Ramos (cell line): ENCODE results near the gene TRIM50.
"Not testable (repeated sequence)": the region's sequence is repeated elsewhere in the genome, so short reads cannot be mapped to it uniquely, and the experiment has no call there.

Experiments used
- in situ Hi-C: fragments of 300-500 bp; cut with MboI; formaldehyde crosslinking; loops from one replicate; pipeline ENCODE4 v1.14.3; 2022; ENCODE audit warnings: low sequenced_read_pairs; ENCODE audit not compliant: unreplicated experiment

Gene TRIM50

GRCh38 chr7:73327922-73328321, at the start of gene TRIM50, which contains the start of gene FKBP6:
TRIM50 (minus strand) TSS chr7:73328082; CDS start chr7:73324787, 3,295 bp downstream.
FKBP6 (plus strand) TSS chr7:73328161; CDS start chr7:73328429, 268 bp downstream.
- in situ Hi-C loops, result not testable (repeated sequence)

DNA sequence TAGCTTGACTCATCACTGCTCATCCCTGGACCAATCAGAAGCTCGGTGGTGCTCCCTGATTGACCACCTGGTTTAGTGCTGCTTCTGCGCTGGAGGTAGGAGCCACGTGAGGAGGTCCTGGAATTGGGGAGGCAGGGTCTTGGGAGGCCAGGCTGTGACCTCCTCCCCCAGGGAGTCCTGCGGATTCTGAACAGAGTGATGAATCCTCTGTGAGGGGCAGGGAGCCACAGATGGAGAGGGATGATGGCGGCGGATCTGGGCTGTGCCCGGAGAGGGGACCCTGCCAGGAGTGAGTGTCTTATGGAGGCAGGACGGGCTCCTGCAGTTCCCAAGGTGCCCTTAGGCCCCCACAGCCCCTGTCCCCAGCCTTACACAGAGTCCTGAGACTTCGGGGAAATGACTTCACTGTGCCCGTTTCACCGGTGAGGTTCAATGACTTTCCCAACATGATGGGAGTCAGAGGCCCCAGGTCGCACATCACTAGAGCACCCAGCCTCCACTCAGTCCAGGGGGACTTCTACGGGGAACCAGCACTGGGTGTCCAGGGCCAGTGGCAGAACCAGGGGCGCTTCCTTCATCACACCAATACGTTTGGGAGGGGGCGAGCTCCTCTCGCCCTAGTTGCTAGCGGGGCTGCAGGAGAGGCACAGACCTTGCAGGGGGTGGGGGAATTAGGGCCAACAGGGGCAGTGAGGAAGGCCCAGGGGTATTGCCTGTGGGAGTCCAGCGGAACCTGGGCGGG, 49.0 kb upstream of the TRIM50 start:
- in situ Hi-C loops, result no loop called here

- in situ Hi-C loops, result not testable (repeated sequence)
Observed at GRCh38 chr7:73376262-73376661, 48.4 kb upstream of the TRIM50 start.

DNA sequence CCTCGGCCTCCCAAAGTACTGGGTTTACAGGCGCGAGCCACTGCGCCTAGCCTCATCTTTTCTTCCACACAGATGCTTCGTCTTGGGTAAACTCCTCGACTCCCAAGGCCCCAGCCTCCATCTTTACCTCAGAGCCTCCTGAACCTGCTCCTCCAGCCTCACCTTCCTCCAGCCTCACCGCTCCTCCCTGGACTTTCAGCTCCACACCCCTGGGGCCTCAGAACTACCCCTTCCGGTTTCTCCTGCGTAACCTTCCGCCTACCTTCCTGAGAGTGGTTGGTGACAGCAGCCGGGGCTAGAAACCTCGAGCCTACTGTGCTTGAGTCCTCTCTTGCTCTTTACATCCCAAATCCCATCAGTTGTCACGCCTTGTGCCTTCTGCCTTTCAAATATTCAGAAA, 45.9 kb upstream of the TRIM50 start:
- in situ Hi-C loops, result no loop called here

- in situ Hi-C loops, result no loop called here
Observed at GRCh38 chr7:73369622-73370021, 41.7 kb upstream of the TRIM50 start.

DNA sequence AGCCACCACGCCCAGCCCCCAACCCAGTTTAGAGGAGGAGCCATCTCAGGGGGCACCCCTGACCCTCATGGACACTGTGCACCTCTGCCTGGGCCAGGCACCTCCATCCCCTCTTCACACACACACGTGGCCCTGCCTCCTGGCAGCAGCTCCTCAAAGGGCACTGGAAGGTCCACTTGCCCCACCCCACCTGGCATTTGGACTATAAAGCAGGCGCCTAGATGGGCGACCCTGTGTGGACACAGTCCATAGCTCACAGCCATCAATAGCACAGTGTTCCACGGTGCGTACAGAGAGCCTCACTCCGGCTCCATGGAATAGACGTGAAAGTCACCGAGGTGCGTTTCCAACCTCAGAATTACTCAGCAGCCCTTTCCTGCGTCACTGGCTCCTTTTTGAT, 41.1 kb upstream of the TRIM50 start:
- in situ Hi-C loops, result no loop called here

DNA sequence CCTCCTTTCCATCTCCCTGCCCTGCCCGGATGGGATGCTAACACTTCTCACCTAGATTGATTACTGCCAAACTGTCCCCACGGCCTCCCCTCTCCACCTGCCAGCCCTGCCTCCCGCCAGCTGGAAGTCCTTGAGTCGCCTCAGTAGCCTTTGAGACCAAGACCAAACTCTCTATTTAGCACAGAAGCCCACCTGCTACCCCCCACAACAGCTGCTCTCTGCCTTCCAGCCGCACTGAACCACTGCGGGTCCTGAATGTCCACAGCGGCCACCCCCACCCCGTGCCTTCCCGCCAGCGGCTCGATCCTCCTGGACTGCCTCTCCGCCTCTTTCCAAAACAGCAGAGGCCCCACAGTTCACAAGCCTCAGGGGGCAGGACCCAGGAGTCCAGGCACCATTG, 39.1 kb upstream of the TRIM50 start:
- in situ Hi-C loops, result no loop called here

- in situ Hi-C loops, result no loop called here
Observed at GRCh38 chr7:73366127-73366526, 38.2 kb upstream of the TRIM50 start.

DNA sequence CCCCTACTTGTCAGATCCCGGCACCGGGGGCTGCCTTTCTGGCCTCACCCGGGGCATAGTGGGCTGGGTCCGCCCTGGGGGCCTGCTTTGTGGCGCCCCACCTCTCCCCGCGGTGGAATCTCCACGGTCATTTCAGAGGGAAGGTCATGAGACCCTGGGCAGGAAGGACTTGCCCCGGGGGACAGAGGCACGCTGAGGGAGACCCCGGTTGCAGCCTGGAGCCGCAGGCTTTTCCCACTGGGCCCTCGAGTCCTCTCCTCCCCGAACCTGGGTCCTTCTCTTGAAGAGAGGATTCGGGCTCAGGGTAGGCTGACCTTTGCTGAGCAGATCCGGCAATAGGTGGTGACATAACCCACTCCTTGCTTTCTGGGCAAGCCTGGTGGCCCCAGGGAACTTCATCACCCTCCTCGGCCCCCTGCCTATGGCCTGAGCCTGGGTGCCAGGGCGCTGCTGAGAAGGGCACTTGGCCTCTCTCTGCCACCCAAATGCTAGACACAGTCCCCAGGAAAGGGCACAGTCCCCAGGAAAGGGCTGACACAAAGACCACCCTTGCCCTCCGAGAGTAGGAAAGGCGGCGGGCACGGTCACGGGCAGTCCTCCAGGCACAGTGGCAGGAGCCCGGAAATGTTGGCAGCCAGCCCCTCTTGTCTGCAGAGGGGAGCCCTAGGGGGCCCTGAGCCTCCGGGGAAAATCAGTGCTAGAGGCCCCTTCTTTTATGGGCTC, 36.3 kb upstream of the TRIM50 start:
- in situ Hi-C loops, result no loop called here

DNA sequence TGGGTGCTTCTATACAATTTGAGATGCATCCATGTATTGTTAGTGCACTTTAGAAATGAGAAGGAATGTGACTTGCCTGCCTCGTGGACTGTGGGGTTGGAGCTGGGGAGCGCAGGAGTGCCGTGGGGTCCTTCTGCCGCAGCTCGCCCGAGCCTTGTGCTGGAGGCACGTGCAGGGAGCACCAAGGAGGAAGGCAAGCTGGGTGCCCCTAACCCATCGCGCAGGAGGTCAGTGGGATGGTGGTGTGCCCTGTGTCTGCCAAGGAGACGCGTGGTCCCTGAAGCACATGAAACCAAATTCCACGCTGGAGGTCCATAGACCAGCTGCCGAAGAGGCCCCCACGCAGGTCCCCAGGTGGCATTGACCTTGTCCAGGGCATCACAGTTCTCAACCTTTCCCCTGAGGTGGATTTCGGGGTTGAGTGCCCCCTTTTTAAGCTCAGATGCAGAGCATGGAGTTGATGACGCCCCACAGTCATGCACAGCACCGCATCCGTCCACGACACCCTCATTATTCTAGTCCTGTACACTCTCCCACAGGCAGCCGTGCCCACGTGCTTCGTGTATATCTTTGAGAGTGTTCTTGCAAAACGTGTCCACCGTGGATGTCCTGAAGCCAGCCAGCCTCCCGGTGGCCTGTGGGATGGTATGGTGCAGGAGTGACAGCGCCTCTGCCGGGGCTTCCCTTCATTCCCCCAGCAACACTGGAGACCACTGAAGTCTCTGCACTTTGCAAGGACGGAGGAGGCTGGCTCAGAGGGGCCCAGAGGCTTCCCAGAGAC, 35.5 kb upstream of the TRIM50 start:
- in situ Hi-C loops, result no loop called here

GRCh38 chr7:73360590-73360989, 32.7 kb upstream of the TRIM50 start:
- in situ Hi-C loops, result not testable (repeated sequence)

DNA sequence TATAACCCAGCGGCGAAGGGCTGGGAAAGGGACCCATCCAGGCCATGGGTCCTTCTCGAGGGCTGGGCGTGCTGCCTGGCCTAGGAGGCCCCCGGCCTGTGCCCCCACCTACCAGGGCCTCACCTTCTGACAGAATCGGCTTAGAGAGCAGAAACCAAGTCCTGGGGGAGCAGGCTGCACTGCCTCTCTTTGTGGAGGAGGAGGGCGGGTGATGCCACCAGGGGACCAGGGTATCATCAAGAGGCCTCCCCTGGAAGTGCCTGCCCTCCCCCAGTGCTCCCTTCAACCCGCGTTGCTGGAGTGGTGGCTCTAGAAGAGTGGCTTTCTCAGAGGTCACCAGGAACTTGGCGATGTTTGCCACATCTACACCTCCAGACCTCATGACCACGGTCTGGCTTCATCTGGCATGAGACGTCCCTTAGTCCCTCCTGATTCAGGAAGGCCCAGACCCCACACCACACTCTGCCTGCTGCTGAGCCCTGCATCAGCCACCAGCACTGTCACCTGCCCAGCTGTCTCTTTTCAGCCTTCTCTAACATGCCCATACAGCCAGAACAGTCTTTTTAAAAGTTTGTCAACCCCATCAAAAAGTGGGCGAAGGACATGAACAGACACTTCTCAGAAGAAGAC, 32.0 kb upstream of the TRIM50 start:
- in situ Hi-C loops, result no loop called here

GRCh38 chr7:73359306-73359705, 31.4 kb upstream of the TRIM50 start:
- in situ Hi-C loops, result no loop called here

DNA sequence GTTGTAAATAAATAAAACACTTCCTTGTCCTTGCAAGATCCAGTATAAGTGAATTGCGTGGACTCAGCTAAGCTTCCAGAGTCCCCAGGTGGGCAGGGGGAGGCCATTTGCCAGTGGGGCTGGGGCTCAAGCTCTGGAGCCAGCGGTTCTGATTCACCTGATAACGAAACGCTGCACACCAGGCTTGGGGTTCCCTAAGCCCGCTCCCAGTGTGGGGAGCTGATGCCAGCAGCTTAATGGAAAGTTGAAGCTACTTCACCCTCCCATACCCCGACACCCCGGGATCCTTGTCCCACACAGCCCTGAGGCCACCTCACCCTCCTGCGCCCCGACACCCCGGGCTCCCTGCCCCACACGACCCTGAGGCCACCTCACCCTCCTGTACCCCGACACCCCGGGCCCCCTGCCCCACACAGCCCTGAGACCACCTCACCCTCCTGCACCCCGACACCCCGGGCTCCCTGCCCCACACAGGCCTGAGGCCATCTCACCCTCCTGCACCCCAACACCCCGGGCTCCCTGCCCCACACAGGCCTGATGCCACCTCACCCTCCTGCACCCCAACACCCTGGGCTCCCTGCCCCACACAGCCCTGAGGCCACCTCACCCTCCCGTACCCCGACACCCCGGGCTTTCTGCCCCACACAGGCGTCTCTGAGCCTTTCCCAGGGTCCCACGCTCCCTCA, 30.9 kb upstream of the TRIM50 start:
- in situ Hi-C loops, result no loop called here

DNA sequence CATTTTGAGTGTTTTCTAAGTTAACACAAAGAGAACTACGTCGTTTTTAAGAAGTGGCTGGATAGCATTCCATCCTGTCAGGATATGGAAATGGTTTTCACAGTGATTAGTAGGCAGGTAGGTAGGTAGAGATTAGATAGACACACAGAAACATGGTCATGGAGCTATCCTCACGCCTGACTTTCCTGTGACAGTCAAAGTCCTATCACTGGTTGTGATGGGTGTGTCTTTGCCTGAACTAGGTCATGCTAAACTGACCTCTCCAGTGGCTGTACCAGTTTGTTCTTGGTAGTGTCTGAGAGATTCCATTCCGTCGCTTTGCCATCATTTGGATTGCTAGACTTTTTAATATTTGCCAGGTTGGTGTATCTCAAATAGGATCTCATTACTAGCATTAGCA, 28.3 kb upstream of the TRIM50 start:
- in situ Hi-C loops, result no loop called here

- in situ Hi-C loops, result no loop called here
Observed at GRCh38 chr7:73354821-73355220, 26.9 kb upstream of the TRIM50 start.

DNA sequence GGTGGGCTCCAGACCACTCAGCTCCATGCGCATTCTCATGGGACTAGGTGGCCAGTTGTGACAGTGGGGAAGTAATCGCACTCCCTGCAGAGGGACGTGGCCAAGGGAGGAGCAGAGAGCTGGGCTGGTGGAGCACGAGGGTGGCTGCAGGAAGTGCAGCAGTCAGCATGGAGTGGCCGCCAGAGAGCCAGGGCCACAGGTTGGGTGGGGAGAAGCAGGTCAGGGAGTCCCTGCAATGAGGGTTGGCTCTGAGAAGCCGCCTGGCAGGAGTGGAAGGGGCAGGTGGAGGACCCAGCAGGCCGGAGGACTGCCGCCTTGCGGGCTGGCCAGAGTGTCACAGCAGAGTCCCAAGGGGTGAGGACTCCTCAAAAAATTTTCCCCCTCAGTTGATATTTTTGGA, 26.3 kb upstream of the TRIM50 start:
- in situ Hi-C loops, result no loop called here

DNA sequence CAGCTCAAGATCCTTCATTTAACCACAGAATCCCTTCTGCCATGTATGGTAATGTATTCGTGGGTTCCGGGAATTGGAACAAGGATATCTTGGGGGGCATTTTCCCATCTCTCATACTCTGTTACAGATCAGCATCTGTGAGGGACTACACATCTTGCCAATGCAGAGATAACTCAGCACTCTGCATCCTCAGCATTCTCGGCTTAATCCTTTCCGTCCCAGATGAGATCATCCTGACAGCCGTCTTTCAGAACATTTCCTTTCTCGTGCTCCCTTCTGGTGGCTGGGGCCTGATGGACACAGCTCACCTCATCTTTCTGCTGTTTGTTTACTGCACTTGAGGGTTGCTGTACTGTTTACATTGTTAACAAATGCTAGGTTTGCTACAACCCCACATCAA, 25.4 kb upstream of the TRIM50 start:
- in situ Hi-C loops, result no loop called here

DNA sequence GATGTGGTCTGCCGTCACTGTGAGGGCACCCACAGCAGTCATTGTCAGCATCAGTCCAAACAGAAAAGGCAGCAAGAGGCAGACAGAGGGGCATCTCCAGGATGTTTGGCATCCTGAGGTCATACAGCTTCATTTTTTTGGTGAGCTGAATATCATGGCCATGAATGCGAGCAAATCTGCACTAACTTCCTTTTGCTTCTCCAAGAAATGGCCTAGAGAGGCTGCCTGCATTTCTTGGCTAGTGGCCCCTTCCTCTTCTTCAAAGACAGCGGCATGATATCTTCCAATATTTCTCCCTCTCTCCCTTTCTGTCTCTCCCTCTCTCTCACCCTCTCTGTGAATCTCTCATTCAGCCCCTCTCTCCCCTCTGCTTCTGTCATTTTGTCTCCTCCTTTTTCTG, 24.9 kb upstream of the TRIM50 start:
- in situ Hi-C loops, result no loop called here
